ENCODE measurements around the gene YAE1.

The YAE1 gene

DNA sequence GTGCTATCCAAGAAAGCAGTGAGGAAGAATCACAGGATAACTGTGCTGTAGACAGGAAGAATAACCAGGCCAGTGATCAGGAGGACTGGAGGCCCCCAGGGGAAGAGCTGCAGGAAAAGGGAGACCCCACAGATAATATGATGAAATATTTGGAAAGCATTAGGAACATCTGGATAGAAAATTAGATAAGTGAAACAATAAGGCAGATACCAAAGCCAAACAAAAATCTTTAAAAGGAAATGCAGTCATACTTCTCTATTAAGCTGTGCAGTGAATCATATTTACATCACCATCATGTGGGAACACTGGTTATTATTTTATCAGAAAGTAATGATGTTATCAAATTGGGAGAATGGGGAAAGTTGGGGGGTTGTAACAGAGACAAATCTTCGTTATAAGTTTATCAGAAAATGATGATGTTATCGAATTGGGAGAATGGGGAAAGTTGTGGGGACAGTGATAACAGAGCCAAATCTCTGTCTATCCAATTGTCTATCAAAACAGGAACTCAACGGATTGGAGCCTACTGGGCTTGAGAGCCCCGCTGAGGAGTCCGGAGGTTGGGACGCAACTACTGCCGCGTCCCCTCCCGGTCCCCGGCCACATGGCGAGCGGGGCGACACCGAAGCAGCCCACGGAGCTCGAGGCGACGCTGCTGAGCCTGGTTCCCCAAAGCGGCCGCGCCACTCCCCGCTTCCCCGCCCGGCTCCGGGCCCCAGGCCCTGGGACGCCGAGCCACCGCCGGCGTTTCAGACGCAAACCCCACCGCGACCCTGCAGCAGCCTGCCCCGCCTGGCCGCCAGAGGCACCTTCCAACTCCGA, 43.1 kb downstream of the YAE1 start:
- DNase-seq, result no peak

DNA sequence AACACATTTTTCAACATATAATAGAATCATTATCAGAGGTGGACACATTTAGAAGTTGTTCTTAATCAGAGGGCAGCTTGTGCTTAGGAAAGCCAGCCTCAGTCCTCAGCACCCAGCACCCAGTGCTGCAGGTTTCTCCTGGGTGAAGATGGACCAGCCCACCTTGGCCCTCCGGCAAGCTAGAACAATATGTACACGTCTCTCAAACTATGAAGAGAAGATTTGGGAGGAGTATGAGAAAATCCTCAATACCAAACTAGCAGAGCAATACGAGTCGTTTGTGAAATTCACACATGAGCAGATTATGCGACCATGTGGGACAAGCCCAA, 43.7 kb downstream of the YAE1 start:
- DNase-seq, result no peak

DNA sequence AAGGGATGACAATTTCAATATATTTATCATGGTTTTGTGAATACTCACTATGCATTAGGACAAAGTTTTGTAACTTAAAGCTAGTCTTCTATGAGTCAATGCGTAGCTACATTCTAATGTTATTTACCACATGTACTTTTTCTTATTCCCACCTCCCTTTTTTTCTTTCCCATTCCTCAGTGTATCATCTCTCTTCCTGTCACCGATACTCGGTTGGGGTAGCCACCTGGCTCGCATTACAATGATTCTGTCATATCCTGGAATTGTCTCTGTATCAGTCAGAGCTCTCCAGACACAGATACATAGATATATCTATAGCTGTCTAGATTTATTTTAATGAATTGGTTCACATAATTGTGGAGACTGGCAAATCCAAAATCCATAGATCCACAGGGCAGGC, 47.4 kb downstream of the YAE1 start:
- DNase-seq, result no peak

DNA sequence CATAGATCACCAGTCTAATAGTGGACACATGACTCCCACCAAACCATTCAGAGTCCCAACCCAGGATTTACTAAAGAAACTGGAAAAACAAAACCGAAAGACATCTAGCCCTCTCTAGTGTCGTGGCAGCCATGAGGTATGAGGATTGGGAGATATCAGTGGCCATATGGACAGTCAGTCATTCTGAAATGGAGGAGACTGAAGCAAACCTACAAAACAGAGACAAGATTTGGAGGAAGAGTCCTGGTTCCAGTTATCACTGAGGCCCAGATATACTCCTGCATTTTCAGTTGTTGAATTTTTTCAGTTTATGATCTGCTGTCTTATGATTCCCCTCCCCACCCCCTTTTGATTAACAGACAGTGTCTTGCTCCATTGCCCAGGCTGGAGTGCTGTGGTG, 48.1 kb downstream of the YAE1 start:
- DNase-seq, result no peak

DNA sequence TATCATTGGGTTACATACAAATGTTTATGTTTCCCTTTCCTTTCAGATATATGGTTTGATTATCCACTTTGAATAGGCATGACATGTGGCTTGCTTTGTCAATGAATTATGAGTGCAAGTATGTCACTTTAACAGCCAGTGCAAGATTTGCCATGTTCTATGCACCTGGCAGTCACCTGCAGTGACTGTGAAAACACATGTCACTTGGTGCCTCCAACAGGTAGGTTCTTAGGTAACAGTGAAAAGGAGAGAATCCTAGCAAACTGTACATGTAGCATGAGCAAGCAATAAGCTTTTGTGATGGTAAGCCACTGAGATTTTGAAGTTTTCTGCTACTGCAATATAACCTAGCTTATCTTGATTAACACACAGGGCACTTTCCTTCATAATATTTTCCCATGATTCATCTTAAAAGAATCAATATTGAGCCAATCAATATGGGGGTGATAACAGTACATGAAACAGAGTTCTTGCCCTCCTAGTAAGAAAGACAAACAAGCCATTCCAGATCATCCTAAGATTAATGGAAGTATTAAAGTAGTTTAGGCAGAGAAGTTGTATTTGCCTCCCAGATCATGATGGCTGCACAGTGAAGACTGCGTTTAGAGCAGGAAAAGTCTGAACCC, 49.3 kb downstream of the YAE1 start:
- no peak for DNase-seq

DNA sequence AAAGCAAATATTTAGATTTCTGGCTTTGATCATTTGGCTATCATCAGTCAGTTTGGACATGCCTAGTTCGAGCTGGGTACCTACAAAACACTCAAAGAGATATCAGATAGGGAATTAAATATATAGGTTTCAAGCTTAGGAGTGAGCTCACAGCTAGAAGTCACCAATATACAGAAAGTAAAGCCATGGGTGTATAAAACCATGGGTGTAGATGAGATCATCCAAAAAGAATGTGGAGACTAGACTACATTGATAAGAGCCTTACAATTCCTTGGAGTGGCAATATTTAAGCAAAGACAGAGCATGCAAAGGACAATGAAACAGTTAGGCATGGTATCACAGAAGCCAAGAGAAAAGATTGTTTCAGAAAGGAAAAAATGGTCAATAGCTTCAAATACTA, 49.9 kb downstream of the YAE1 start:
- DNase-seq, result no peak

DNA sequence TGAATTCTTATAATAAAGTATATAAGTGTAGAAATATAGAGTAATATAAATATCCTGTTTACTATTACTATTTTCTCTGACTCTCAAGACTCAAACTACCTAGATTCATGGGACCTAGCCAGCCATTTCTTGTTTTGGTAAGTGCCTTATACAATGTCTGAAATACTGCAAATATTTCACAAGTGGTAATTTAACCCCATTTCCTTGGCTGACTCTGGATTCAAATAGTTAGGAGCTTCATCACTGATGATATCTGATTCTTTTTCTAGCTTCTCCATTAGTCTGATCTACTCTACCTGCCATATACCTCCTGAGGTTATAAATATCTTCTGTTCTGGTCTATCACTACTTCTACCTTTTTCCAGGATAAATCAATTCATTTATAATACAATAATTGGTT, 50.8 kb downstream of the YAE1 start:
- no peak for DNase-seq

DNA sequence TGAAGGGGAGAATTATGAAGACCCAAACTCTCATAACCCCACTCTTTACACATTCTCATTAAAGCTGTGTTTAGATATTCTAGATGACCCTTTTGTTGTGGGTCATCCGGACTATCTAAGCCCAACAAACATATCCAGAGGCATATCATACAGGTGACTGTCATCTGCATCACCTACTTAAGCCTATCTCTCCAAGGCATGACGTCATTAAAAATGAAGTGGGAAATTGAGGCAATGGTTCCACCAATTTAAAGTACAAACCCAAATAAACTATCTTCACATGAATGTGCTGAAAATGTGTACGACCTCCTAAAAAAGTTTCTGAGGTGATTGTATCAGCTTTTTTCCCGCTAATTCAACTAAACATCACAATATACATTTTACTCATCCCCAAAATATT, 52.7 kb downstream of the YAE1 start:
- no peak for DNase-seq

DNA sequence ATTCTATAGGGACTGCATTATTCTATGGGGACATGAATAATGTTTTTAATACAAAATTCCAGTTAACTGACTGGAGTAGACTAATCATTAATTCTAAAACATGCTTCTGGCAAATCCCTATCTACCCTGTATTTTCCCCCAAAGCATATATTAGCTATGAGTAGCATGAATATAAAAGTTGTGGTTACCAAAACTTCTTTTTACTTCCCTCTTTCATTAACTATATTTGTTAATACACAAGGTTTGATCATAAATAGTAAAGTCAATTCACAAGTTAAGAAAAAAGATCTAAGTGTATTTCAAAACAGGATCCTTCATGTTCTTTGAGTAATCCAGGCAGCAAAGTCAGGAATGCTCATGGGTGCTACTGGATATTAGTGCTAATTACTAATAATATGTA, 54.3 kb downstream of the YAE1 start:
- DNase-seq, result no peak

DNA sequence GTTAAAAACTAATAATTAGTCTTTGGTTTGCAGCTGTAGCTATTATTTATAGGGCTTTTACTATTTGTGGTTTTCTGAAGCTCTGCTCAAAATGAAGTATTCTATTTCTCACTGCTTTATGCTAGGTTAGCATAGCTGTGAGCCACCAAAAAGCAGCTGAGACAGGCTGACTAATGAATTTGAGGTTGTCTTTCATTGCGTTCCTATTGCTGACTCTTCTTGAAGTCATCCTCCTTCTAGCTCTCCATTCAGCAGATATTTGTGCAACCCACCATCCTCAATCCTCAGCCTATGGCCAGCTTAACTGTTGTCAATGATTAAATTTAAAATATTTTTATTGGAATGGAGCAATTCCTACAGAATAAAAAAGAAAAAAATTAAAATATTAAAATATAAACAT, 55.1 kb downstream of the YAE1 start:
- DNase-seq, result no peak

DNA sequence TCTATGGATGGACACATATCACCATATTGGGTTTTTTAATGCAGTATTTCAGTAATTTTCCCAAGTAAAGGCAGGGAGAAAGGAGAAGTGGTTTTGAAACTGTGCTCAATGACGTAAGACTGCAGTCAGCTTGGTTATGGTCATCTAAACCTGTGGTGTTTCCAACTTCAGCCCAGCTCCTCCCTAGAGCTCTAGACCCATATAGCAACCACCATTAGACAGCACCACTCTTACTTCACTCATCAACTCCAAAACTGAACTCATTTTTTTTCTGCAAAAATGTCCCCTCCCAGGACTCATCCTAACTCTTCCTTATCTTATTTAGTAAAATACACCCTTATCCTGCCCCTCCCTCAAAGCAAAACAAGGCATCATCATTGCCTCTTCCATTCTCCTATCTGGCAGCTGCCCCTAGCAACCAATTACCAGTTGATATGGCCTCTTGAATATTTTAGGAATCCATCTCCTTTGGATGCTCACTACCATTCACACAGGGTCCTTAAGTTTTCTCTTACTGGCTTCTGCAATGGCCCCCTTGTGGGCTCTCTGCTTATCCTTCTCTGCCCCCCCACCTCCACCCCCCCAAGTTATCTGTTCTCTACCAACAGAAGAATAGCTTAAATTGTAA, 55.7 kb downstream of the YAE1 start:
- DNase-seq, result no peak
